Uterus (tissue), 2 donors: Measurements from ENCODE around the gene NCBP2L.

Experiments
- CTCF ChIP-seq, 4 experiments: fragments of 200-600 bp in 2 of 4; fragments of 450-650 bp in 2 of 4; sonication (generic) in 2 of 4; IDR thresholded peaks; one replicate each; pipeline ENCODE4 v1.5.1; 2016 to 2019; ENCODE audit warnings: antibody characterized with exemption in 4 of 4, mild to moderate bottlenecking in 2 of 4, moderate library complexity in 1 of 4
- POLR2A ChIP-seq, 2 donors: fragments of 450-650 bp; IDR thresholded peaks; one replicate each; pipeline ENCODE4 v1.6.1; 2016; ENCODE audit warnings: antibody characterized with exemption in 2 of 2, mild to moderate bottlenecking in 1 of 2, moderate library complexity in 1 of 2

- TF ChIP-seq POLR2A (IDR thresholded peaks at IDR 0.05) (no peak), CTCF (IDR thresholded peaks at IDR 0.05) (no peak)
These were observed 48.2 kb downstream of the NCBP2L start, which contains the start of gene MID2 for GRCh38 chrX:107825698-107826237.
